SK-MEL-5 (cell line): Measurements from ENCODE around the gene SEPTIN3. TPM values are rescaled to one million over a fixed set of nuclear protein-coding genes. Genes with fewer than 3 reads are reported as not detected.
A peak's percentile ranks its signal among the peaks of the same experiment; 100 is the strongest.

ENCODE experiments used
- DNase-seq: peaks from one replicate; pipeline ENCODE4 v3.0.0-alpha.2; 2016; ENCODE audit warnings: low read depth, low spot score
- in situ Hi-C: cut with HindIII; loops from 2 replicates; pipeline ENCODE4 v1.10.0; 2016; ENCODE audit warnings: low sequenced_read_pairs, high pct_unique_total_duplicates, low pct_unique_long_range_greater_than_20kb
- polyA plus RNA-seq, 2 experiments: library from polyadenylated mRNA; depleted of rRNA; stranded (reverse); fragments of >200 nt; gene quantifications; 2 replicates each; pipeline ENCODE4 v1.2.3, GENCODE V29; 2015
- total RNA-seq: library from RNA; depleted of rRNA; stranded (reverse); fragments of >200 nt; shearing (Covaris generic); gene quantifications from 2 replicates; pipeline ENCODE4 v1.2.3, GENCODE V29; 2014; rRNA removed

Gene SEPTIN3
- 25.6 and 25.9 TPM in 2 replicates for total RNA-seq
- polyA plus RNA-seq (2015; cell fraction: cytosol; rRNA removed), result 24.9 and 32.1 TPM in 2 replicates
- polyA plus RNA-seq (2015; cell fraction: nucleus; rRNA removed), result 16.2 and 19.1 TPM in 2 replicates

GRCh38 chr22:41969110-41969646 is at the start of gene SEPTIN3:
TSS of gene SEPTIN3 (plus strand) at chr22:41969443. CDS start at chr22:41971493, 2,050 bp downstream.
- in situ Hi-C loops, result no loop called here
- no peak for DNase-seq

GRCh38 chr22:41920271-41920976 is 48.8 kb upstream of the SEPTIN3 start:
- in situ Hi-C loops, result no loop called here

GRCh38 chr22:41922328-41922727 is 46.9 kb upstream of the SEPTIN3 start:
- in situ Hi-C loops, result no loop called here

More at GRCh38 chr22:41920271-41920976, 48.8 kb upstream of the SEPTIN3 start:
- no peak for DNase-seq

GRCh38 chr22:41922940-41923594 is 46.2 kb upstream of the SEPTIN3 start:
- no peak for DNase-seq
- in situ Hi-C loops, result no loop called here

More at GRCh38 chr22:41922328-41922727, 46.9 kb upstream of the SEPTIN3 start:
- no peak for DNase-seq

GRCh38 chr22:41923595-41924276 is 45.5 kb upstream of the SEPTIN3 start:
- no peak for DNase-seq
- in situ Hi-C loops, result no loop called here

- peak; percentile 66 for DNase-seq
- in situ Hi-C loops, result no loop called here
These were observed 43.3 kb upstream of the SEPTIN3 start for GRCh38 chr22:41925783-41926460.

- in situ Hi-C loops, result no loop called here
- no peak for DNase-seq
These were observed 41.4 kb upstream of the SEPTIN3 start for GRCh38 chr22:41927813-41928212.

- in situ Hi-C loops, result no loop called here
- no peak for DNase-seq
These were observed 40.4 kb upstream of the SEPTIN3 start for GRCh38 chr22:41928593-41929417.

- in situ Hi-C loops, result no loop called here
These were observed 39.8 kb upstream of the SEPTIN3 start for GRCh38 chr22:41929418-41929810.

GRCh38 chr22:41931701-41932269 is 37.5 kb upstream of the SEPTIN3 start:
- no peak for DNase-seq
- in situ Hi-C loops, result no loop called here

More at GRCh38 chr22:41929418-41929810, 39.8 kb upstream of the SEPTIN3 start:
- DNase-seq, result no peak

- DNase-seq, result no peak
- in situ Hi-C loops, result no loop called here
These were observed 36.9 kb upstream of the SEPTIN3 start for GRCh38 chr22:41932353-41932752.

- in situ Hi-C loops, result no loop called here
- no peak for DNase-seq
These were observed 35.6 kb upstream of the SEPTIN3 start for GRCh38 chr22:41933411-41934177.

GRCh38 chr22:41934284-41935014 is 34.8 kb upstream of the SEPTIN3 start:
- in situ Hi-C loops, result no loop called here
- DNase-seq, result no peak

- in situ Hi-C loops, result no loop called here
- DNase-seq, result no peak
These were observed 34.3 kb upstream of the SEPTIN3 start for GRCh38 chr22:41935015-41935351.

- in situ Hi-C loops, result no loop called here
- no peak for DNase-seq
These were observed 33.7 kb upstream of the SEPTIN3 start for GRCh38 chr22:41935509-41935908.

GRCh38 chr22:41936894-41937169 is 32.4 kb upstream of the SEPTIN3 start:
- in situ Hi-C loops, result no loop called here
- no peak for DNase-seq
